HL-60 (cell line): ENCODE data around the gene DCK.
"Not testable (repeated sequence)": the region's sequence is repeated elsewhere in the genome, so short reads cannot be mapped to it uniquely, and the experiment has no call there.

Source experiments
- DNase-seq, 2 experiments: peaks; one replicate each; pipeline ENCODE4 v3.0.0-alpha.2; 2010 to 2020; ENCODE audit warnings: low read depth in 1 of 2, low spot score in 1 of 2
- H3K27ac ChIP-seq: fragments of 250-450 bp; sonication (Bioruptor Pico); replicated peaks from 2 replicates; pipeline ENCODE4 v1.5.1; 2020; ENCODE audit warnings: mild to moderate bottlenecking, moderate library complexity
- H3K27me3 ChIP-seq: fragments of 250-450 bp; sonication (Bioruptor Pico); 2 replicates; pipeline ENCODE4 v1.5.1; 2021; ENCODE audit warnings: mild to moderate bottlenecking, moderate library complexity; ENCODE audit not compliant: insufficient read depth, poor library complexity, severe bottlenecking
- H3K4me3 ChIP-seq: replicated peaks from 2 replicates; pipeline ENCODE4 v1.5.1; 2011; ENCODE audit warnings: mild to moderate bottlenecking, control low read depth, low read length; ENCODE audit not compliant: insufficient read depth
- GABPA ChIP-seq: IDR thresholded peaks from 2 replicates; pipeline ENCODE4 v1.6.1; 2012; ENCODE audit warnings: low read depth
- POLR2AphosphoS5 ChIP-seq: IDR thresholded peaks from 2 replicates; pipeline ENCODE4 v1.6.1; 2012; ENCODE audit warnings: low read depth
- SPI1 ChIP-seq: IDR thresholded peaks from 2 replicates; pipeline ENCODE4 v1.6.1; 2012; ENCODE audit warnings: low read depth, mild to moderate bottlenecking, borderline replicate concordance
- TF ChIP-seq, protein P1 (sequence below): IDR thresholded peaks from one replicate; pipeline ENCODE4 v1.5.1; 2011; ENCODE audit warnings: low read length, control low read depth, inconsistent platforms; ENCODE audit not compliant: insufficient read depth
- TF ChIP-seq, protein P2 (sequence below): IDR thresholded peaks from 2 replicates; pipeline ENCODE4 v1.6.1; 2012; ENCODE audit warnings: low read depth; ENCODE audit not compliant: insufficient replicate concordance

DCK gene

DNA sequence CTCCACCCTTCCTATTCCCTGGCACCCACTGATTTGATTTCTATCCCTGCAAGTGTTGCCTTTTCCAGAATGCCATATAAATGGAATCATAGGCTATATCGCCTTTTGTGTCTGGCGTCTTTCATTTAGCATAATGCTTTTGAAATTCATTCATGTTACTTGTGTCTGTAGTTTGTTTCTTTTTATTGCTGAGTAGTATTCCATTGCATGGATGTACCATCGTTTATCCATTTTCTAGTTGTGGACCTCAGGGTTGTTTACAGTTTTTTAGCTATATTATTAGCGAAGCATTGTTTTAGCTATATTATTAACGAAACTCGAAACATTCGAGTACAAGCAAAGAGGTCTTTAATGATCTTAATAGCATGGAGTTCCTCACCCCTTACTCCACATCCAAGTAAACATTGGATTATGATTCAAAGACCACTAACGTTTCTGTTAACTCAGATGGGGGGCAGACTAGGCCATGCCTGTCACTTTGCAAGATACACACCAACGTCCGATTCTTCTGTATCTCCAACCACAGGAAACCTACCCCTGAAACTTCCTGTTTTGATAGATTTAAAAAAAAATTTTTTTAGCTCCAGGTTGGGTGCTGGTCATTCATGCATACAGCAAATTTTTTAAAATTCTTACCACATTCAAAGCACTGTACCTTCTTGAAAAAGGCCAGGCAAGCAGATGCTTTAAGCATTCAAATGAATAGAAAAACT is 1.1 kb downstream of the DCK start:
- DNase-seq, result peak in 1 of 2 experiments; percentile 52
- peak overlapping the region; percentile 91 for H3K4me3 ChIP-seq
- TF ChIP-seq, protein P1, sequence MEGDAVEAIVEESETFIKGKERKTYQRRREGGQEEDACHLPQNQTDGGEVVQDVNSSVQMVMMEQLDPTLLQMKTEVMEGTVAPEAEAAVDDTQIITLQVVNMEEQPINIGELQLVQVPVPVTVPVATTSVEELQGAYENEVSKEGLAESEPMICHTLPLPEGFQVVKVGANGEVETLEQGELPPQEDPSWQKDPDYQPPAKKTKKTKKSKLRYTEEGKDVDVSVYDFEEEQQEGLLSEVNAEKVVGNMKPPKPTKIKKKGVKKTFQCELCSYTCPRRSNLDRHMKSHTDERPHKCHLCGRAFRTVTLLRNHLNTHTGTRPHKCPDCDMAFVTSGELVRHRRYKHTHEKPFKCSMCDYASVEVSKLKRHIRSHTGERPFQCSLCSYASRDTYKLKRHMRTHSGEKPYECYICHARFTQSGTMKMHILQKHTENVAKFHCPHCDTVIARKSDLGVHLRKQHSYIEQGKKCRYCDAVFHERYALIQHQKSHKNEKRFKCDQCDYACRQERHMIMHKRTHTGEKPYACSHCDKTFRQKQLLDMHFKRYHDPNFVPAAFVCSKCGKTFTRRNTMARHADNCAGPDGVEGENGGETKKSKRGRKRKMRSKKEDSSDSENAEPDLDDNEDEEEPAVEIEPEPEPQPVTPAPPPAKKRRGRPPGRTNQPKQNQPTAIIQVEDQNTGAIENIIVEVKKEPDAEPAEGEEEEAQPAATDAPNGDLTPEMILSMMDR, result no peak
- H3K27ac ChIP-seq, result peak overlapping the region; percentile 94
- H3K27me3 ChIP-seq, result no peaks in the 10 kb centered on the region

DNA sequence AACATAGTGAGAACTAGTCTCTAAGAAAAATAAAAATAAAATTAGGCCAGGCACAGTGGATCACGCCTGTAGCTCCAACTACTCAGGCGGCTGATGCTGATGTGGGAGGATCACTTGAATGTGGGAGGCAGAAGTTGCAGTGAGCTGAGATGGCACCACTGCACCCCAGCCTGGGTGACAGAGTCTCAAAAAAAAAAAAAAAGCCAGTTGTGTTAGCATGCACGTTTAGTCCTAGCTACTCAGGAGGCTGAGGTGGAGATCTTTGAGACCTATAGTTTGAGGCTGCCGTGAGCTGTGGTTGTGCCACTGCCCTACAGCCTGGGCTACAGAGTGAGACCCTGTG is 2.5 kb downstream of the DCK start:
- no peaks in the 10 kb centered on the region for H3K27me3 ChIP-seq
- H3K27ac ChIP-seq, result no peak overlapping the region
- H3K4me3 ChIP-seq, result peak overlapping the region; percentile 91
- no peak for TF ChIP-seq POLR2AphosphoS5
- TF ChIP-seq SPI1, result no peak
- TF ChIP-seq, protein P2, sequence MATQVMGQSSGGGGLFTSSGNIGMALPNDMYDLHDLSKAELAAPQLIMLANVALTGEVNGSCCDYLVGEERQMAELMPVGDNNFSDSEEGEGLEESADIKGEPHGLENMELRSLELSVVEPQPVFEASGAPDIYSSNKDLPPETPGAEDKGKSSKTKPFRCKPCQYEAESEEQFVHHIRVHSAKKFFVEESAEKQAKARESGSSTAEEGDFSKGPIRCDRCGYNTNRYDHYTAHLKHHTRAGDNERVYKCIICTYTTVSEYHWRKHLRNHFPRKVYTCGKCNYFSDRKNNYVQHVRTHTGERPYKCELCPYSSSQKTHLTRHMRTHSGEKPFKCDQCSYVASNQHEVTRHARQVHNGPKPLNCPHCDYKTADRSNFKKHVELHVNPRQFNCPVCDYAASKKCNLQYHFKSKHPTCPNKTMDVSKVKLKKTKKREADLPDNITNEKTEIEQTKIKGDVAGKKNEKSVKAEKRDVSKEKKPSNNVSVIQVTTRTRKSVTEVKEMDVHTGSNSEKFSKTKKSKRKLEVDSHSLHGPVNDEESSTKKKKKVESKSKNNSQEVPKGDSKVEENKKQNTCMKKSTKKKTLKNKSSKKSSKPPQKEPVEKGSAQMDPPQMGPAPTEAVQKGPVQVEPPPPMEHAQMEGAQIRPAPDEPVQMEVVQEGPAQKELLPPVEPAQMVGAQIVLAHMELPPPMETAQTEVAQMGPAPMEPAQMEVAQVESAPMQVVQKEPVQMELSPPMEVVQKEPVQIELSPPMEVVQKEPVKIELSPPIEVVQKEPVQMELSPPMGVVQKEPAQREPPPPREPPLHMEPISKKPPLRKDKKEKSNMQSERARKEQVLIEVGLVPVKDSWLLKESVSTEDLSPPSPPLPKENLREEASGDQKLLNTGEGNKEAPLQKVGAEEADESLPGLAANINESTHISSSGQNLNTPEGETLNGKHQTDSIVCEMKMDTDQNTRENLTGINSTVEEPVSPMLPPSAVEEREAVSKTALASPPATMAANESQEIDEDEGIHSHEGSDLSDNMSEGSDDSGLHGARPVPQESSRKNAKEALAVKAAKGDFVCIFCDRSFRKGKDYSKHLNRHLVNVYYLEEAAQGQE, result no peak
- TF ChIP-seq, protein P1, result no peak
- no peak for TF ChIP-seq GABPA
- DNase-seq, result peak in 1 of 2 experiments; percentile 45

DNA sequence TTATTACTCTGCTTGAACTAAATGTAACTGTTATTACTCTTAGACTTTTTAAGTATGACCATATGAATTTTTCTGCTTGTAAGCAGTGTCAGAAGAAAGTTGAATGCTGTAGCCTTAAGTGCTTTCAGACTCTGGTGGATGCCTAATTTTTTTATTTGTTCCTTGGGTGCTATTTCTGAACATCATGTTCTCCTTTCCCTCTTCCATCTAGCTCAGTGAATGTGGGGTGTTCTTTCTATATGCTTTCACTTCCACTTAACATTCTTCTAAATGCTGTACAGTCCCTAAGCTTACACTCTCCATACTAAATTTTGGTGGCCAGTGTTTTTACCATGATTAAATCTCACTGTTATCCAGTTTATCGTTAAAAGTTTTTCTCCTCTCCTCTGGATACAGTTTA is 3.6 kb downstream of the DCK start:
- Histone ChIP-seq H3K27ac (no peak overlapping the region), H3K27me3 (no peaks in the 10 kb centered on the region), H3K4me3 (no peak overlapping the region)
- no peak for DNase-seq
- TF ChIP-seq, protein P2, result no peak
- TF ChIP-seq GABPA (no peak), POLR2AphosphoS5 (no peak), SPI1 (no peak)
- TF ChIP-seq, protein P1, result no peak

DNA sequence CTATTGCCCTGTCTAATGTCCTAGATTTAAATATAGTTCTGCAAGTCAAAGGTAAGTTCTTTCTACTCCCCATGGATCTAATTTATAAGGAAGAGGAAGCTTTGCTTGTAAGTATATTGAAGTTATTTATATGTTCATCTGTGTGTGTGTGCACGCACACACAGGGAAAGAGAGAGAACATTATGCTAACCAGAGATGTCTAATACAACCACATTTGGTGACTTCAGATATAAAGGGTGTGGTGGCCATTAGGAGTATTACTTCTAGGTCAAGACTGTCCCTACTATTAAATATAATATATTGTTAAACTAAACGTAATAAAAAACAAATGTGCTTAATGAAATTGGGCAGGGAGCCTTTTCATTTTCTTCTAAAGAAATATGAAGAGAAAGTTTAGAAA is 4.1 kb downstream of the DCK start:
- Histone ChIP-seq H3K27me3 (no peaks in the 10 kb centered on the region), H3K27ac (no peak overlapping the region), H3K4me3 (no peak overlapping the region)
- TF ChIP-seq GABPA (no peak), SPI1 (no peak), POLR2AphosphoS5 (no peak)
- TF ChIP-seq, protein P2, result no peak
- TF ChIP-seq, protein P1, result no peak
- DNase-seq, result no peak

DNA sequence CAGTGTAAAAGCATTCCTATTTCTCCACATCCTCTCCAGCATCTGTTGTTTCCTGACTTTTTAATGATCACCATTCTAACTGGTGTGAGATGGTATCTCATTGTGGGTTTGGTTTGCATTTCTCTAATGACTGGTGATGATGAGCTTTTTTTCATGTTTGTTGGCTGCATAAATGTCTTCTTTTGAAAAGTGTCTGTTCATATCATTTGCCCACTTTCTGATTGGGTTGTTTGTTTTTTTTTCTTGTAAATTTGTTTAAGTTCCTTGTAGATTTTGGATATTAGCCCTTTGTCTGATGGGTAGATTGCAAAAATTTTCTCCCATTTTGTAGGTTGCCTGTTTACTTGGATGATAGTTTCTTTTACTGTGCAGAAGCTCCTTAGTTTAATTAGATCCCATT is 6.2 kb downstream of the DCK start:
- H3K27ac ChIP-seq, H3K4me3 ChIP-seq, DNase-seq, H3K27me3 ChIP-seq: not testable (repeated sequence)
